KOPT-K1 (cell line): ENCODE data around the gene PARD3B.

ENCODE experiments used
- H3K27ac ChIP-seq: fragments of 200-600 bp; sonication (generic); 2 replicates; pipeline ENCODE4 v1.5.1; 2016; ENCODE audit warnings: antibody characterized with exemption, mild to moderate bottlenecking, low read depth, low read length; ENCODE audit not compliant: poor library complexity, severe bottlenecking
- H3K36me3 ChIP-seq: fragments of 200-600 bp; sonication (generic); 2 replicates; pipeline ENCODE4 v1.5.1; 2017; ENCODE audit warnings: antibody characterized with exemption, mild to moderate bottlenecking, low read length, moderate library complexity; ENCODE audit not compliant: insufficient read depth
- H3K9me3 ChIP-seq: fragments of 200-600 bp; sonication (generic); 2 replicates; pipeline ENCODE4 v1.5.1; 2017; ENCODE audit warnings: antibody characterized with exemption, low read length, mild to moderate bottlenecking; ENCODE audit not compliant: insufficient read depth, poor library complexity, severe bottlenecking

PARD3B gene

GRCh38 chr2:204566439-204566838 lies 21.2 kb downstream of the PARD3B start:
- Histone ChIP-seq H3K9me3 (no peaks in the 10 kb centered on the region), H3K36me3 (no peaks in the 10 kb centered on the region), H3K27ac (no peak overlapping the region)

GRCh38 chr2:204570421-204570820 lies 25.1 kb downstream of the PARD3B start:
- Histone ChIP-seq H3K27ac (no peak overlapping the region), H3K9me3 (no peaks in the 10 kb centered on the region), H3K36me3 (no peaks in the 10 kb centered on the region)

- Histone ChIP-seq H3K27ac (no peak overlapping the region), H3K9me3 (no peaks in the 10 kb centered on the region), H3K36me3 (no peaks in the 10 kb centered on the region)
Measured at GRCh38 chr2:204571041-204571440, 25.8 kb downstream of the PARD3B start.

- H3K36me3 ChIP-seq = no peaks in the 10 kb centered on the region
- no peak overlapping the region for H3K27ac ChIP-seq
- no peaks in the 10 kb centered on the region for H3K9me3 ChIP-seq
Measured at GRCh38 chr2:204571911-204572310, 26.6 kb downstream of the PARD3B start.

GRCh38 chr2:204573221-204573620 lies 27.9 kb downstream of the PARD3B start:
- Histone ChIP-seq H3K36me3 (no peaks in the 10 kb centered on the region), H3K27ac (no peak overlapping the region), H3K9me3 (no peaks in the 10 kb centered on the region)

- no peak overlapping the region for H3K27ac ChIP-seq
- no peaks in the 10 kb centered on the region for H3K36me3 ChIP-seq
- H3K9me3 ChIP-seq = no peaks in the 10 kb centered on the region
Measured at GRCh38 chr2:204574486-204574885, 29.2 kb downstream of the PARD3B start.

GRCh38 chr2:204575463-204575862 lies 30.2 kb downstream of the PARD3B start:
- Histone ChIP-seq H3K36me3 (no peaks in the 10 kb centered on the region), H3K9me3 (no peaks in the 10 kb centered on the region), H3K27ac (no peak overlapping the region)

GRCh38 chr2:204576362-204576979 lies 31.2 kb downstream of the PARD3B start:
- no peaks in the 10 kb centered on the region for H3K9me3 ChIP-seq
- H3K36me3 ChIP-seq = no peaks in the 10 kb centered on the region
- no peak overlapping the region for H3K27ac ChIP-seq

GRCh38 chr2:204578928-204579598 lies 33.8 kb downstream of the PARD3B start:
- no peaks in the 10 kb centered on the region for H3K36me3 ChIP-seq
- H3K27ac ChIP-seq = no peak overlapping the region
- H3K9me3 ChIP-seq = no peaks in the 10 kb centered on the region

GRCh38 chr2:204581946-204582345 lies 36.7 kb downstream of the PARD3B start:
- no peaks in the 10 kb centered on the region for H3K36me3 ChIP-seq
- H3K27ac ChIP-seq = no peak overlapping the region
- H3K9me3 ChIP-seq = no peaks in the 10 kb centered on the region

GRCh38 chr2:204583773-204584172 lies 38.5 kb downstream of the PARD3B start:
- no peaks in the 10 kb centered on the region for H3K36me3 ChIP-seq
- no peak overlapping the region for H3K27ac ChIP-seq

GRCh38 chr2:204585930-204586329 lies 40.7 kb downstream of the PARD3B start:
- Histone ChIP-seq H3K27ac (no peak overlapping the region), H3K36me3 (no peaks in the 10 kb centered on the region), H3K9me3 (no peaks in the 10 kb centered on the region)

More at GRCh38 chr2:204583773-204584172, 38.5 kb downstream of the PARD3B start:
- no peaks in the 10 kb centered on the region for H3K9me3 ChIP-seq

- no peaks in the 10 kb centered on the region for H3K36me3 ChIP-seq
- H3K27ac ChIP-seq = no peak overlapping the region
- no peaks in the 10 kb centered on the region for H3K9me3 ChIP-seq
Measured at GRCh38 chr2:204586444-204587180, 41.3 kb downstream of the PARD3B start.

GRCh38 chr2:204590063-204590462 lies 44.8 kb downstream of the PARD3B start:
- Histone ChIP-seq H3K27ac (no peak overlapping the region), H3K36me3 (no peaks in the 10 kb centered on the region), H3K9me3 (no peaks in the 10 kb centered on the region)

GRCh38 chr2:204591225-204591624 lies 46.0 kb downstream of the PARD3B start:
- no peaks in the 10 kb centered on the region for H3K36me3 ChIP-seq
- no peak overlapping the region for H3K27ac ChIP-seq

More at GRCh38 chr2:204591225-204591624, 46.0 kb downstream of the PARD3B start:
- no peaks in the 10 kb centered on the region for H3K9me3 ChIP-seq
